ENCODE measurements around the gene IL4. TPM values are rescaled to one million over a fixed set of nuclear protein-coding genes. Genes with fewer than 3 reads are reported as not detected.

Gene IL4
- total and polyA plus RNA-seq, 2 experiments from 2014 or later, result not detected

GRCh38 chr5:132677191-132677590 lies 3.4 kb downstream of the IL4 start:
- H2AFZ ChIP-seq, result no peak overlapping the region

GRCh38 chr5:132677682-132678400 lies 4.1 kb downstream of the IL4 start:
- no peak overlapping the region for H3K4me3 ChIP-seq
- peaks cover 6% of the 10 kb centered on the region for H3K4me1 ChIP-seq (ENCODE audit: insufficient read depth)
- no peaks in the 10 kb centered on the region for H4K20me1 ChIP-seq (ENCODE audit: insufficient read depth, poor library complexity, severe bottlenecking)
- H3K27me3 ChIP-seq, result no peaks in the 10 kb centered on the region
- WGBS (ENCODE audit: low lambda C conversion rate, missing lambda C conversion rate), result 87% methylated on average over 15 of the region's 15 CpGs
- no peaks in the 10 kb centered on the region for H3K9me3 ChIP-seq (ENCODE audit: low read depth)
- H2AFZ ChIP-seq, result no peak overlapping the region
- H3K4me2 ChIP-seq, result no peak overlapping the region
- H3K36me3 ChIP-seq (replicated peaks; ENCODE audit: insufficient read depth, low read depth), result no peaks in the 10 kb centered on the region
- H3K79me2 ChIP-seq, result no peaks in the 10 kb centered on the region
- H3K27ac ChIP-seq, result peak overlapping the region; percentile 25
- DNase-seq (ENCODE audit: low spot score), result no peak
- H3K9me2 ChIP-seq (replicated peaks; ENCODE audit: insufficient read depth), result no peaks in the 10 kb centered on the region
- TF ChIP-seq EZH2phosphoT487 (IDR thresholded peaks at IDR 0.05; ENCODE audit: low read depth, severe bottlenecking, unreplicated experiment) (no peak), CTCF (IDR thresholded peaks at IDR 0.05; ENCODE audit: poor library complexity) (no peak), EZH2 (IDR thresholded peaks at IDR 0.05; ENCODE audit: borderline replicate concordance) (no peak)

More at GRCh38 chr5:132677191-132677590, 3.4 kb downstream of the IL4 start:
- Histone ChIP-seq H4K20me1 (ENCODE audit: insufficient read depth, poor library complexity, severe bottlenecking) (no peaks in the 10 kb centered on the region), H3K36me3 (replicated peaks; ENCODE audit: insufficient read depth, low read depth) (no peaks in the 10 kb centered on the region), H3K27me3 (no peaks in the 10 kb centered on the region), H3K27ac (peak overlapping the region; percentile 74), H3K4me2 (no peak overlapping the region), H3K9me2 (replicated peaks; ENCODE audit: insufficient read depth) (no peaks in the 10 kb centered on the region), H3K79me2 (no peaks in the 10 kb centered on the region), H3K9me3 (ENCODE audit: low read depth) (no peaks in the 10 kb centered on the region), H3K4me1 (ENCODE audit: insufficient read depth) (peaks cover 6% of the 10 kb centered on the region), H3K4me3 (no peak overlapping the region)
- peak; percentile 85 for DNase-seq (ENCODE audit: low spot score)
- peak; percentile 29 for TF ChIP-seq CTCF (IDR thresholded peaks at IDR 0.05; ENCODE audit: poor library complexity)
- TF ChIP-seq EZH2 (IDR thresholded peaks at IDR 0.05; ENCODE audit: borderline replicate concordance), result no peak
- 49% methylated on average over 7 of the region's 7 CpGs for WGBS (ENCODE audit: low lambda C conversion rate, missing lambda C conversion rate)

- peaks cover 6% of the 10 kb centered on the region for H3K4me1 ChIP-seq (ENCODE audit: insufficient read depth)
- H4K20me1 ChIP-seq (ENCODE audit: insufficient read depth, poor library complexity, severe bottlenecking), result no peaks in the 10 kb centered on the region
- WGBS (ENCODE audit: low lambda C conversion rate, missing lambda C conversion rate), result 100% methylated on average over 1 of the region's 1 CpG
- DNase-seq (ENCODE audit: low spot score), result no peak
- no peak overlapping the region for H3K4me2 ChIP-seq
- H3K79me2 ChIP-seq, result no peaks in the 10 kb centered on the region
- no peaks in the 10 kb centered on the region for H3K9me3 ChIP-seq (ENCODE audit: low read depth)
- no peak overlapping the region for H3K4me3 ChIP-seq
- no peak overlapping the region for H2AFZ ChIP-seq
- H3K9me2 ChIP-seq (replicated peaks; ENCODE audit: insufficient read depth), result no peaks in the 10 kb centered on the region
- H3K27me3 ChIP-seq, result no peaks in the 10 kb centered on the region
- no peak overlapping the region for H3K27ac ChIP-seq
- TF ChIP-seq EZH2 (IDR thresholded peaks at IDR 0.05; ENCODE audit: borderline replicate concordance) (no peak), CTCF (IDR thresholded peaks at IDR 0.05; ENCODE audit: poor library complexity) (no peak), EZH2phosphoT487 (IDR thresholded peaks at IDR 0.05; ENCODE audit: low read depth, severe bottlenecking, unreplicated experiment) (no peak)
- no peaks in the 10 kb centered on the region for H3K36me3 ChIP-seq (replicated peaks; ENCODE audit: insufficient read depth, low read depth)
These were observed 4.9 kb downstream of the IL4 start for GRCh38 chr5:132678735-132679134.

Data from hepatocyte (in vitro differentiated cells).